HepG2 (cell line): ENCODE results near the gene POMT2. TPM values are rescaled to one million over a fixed set of nuclear protein-coding genes. Genes with fewer than 3 reads are reported as not detected.
A peak's percentile ranks its signal among the peaks of the same experiment; 100 is the strongest.

Source experiments
- CEBPB ChIP-seq: IDR thresholded peaks from 2 replicates; pipeline ENCODE4 v1.6.1; 2011; ENCODE audit warnings: low read depth, low read length, improper control_type of control experiment, borderline replicate concordance
- CEBPG ChIP-seq: IDR thresholded peaks from 2 replicates; pipeline ENCODE4 v1.6.1; 2016
- HNF4A ChIP-seq: sonication (generic); formaldehyde crosslinking; IDR thresholded peaks from 2 replicates; pipeline ENCODE4 v1.4.0; 2020; ENCODE audit warnings: missing genetic modification reagents
- NCOA1 ChIP-seq: sonication (generic); formaldehyde crosslinking; IDR thresholded peaks from 2 replicates; pipeline ENCODE4 v1.9.0; 2021; ENCODE audit warnings: missing genetic modification reagents
- NR2F1 ChIP-seq, 2 experiments: fragments of 450-650 bp in 1 of 2; formaldehyde crosslinking in 1 of 2; IDR thresholded peaks; 2 replicates each; pipeline versions ENCODE4 v1.5.0 to v1.6.1; 2016 to 2020; ENCODE audit warnings: mild to moderate bottlenecking in 1 of 2, missing compliant biosample characterization in 1 of 2, missing genetic modification reagents in 1 of 2, moderate library complexity in 1 of 2
- PAX8 ChIP-seq: sonication (generic); formaldehyde crosslinking; IDR thresholded peaks from 2 replicates; pipeline ENCODE4 v1.8.0; 2022; ENCODE audit warnings: mild to moderate bottlenecking, missing genetic modification reagents, borderline replicate concordance
- SNRNP70 ChIP-seq: fragments of 200-400 bp; formaldehyde crosslinking; IDR thresholded peaks from 2 replicates; pipeline ENCODE4 v1.6.1; 2017; ENCODE audit warnings: mild to moderate bottlenecking, low read depth, low read length, moderate library complexity
- TBX2 ChIP-seq: sonication (generic); formaldehyde crosslinking; IDR thresholded peaks from 2 replicates; pipeline ENCODE4 v1.5.0; 2020; ENCODE audit warnings: missing genetic modification reagents, mild to moderate bottlenecking, borderline replicate concordance
- TSC22D2 ChIP-seq: sonication (generic); formaldehyde crosslinking; IDR thresholded peaks from 2 replicates; pipeline ENCODE4 v1.5.1; 2020; ENCODE audit warnings: missing genetic modification reagents, mild to moderate bottlenecking, borderline replicate concordance
- ZMYM3 ChIP-seq: sonication (generic); formaldehyde crosslinking; IDR thresholded peaks from 2 replicates; pipeline ENCODE4 v1.5.1; 2020; ENCODE audit warnings: mild to moderate bottlenecking, missing genetic modification reagents
- ZNF24 ChIP-seq: fragments of 450-650 bp; IDR thresholded peaks from 2 replicates; pipeline ENCODE4 v1.6.1; 2017; ENCODE audit warnings: antibody characterized with exemption, mild to moderate bottlenecking
- ZNF83 ChIP-seq: sonication (generic); formaldehyde crosslinking; IDR thresholded peaks from 2 replicates; pipeline ENCODE4 v1.4.0; 2020; ENCODE audit warnings: missing genetic modification reagents, mild to moderate bottlenecking, borderline replicate concordance
- ZSCAN31 ChIP-seq: sonication (generic); formaldehyde crosslinking; IDR thresholded peaks from 2 replicates; pipeline ENCODE4 v1.5.0; 2020; ENCODE audit warnings: low read depth, mild to moderate bottlenecking, missing genetic modification reagents
- polyA plus RNA-seq, 8 experiments: library from polyadenylated mRNA; depleted of rRNA in 3 of 8; stranded (reverse) in 7 of 8; unstranded in 1 of 8; fragments of >200 nt; fragmentation: Illumina TruSeq in 4 of 8; extraction: Trizol in 4 of 8; gene quantifications; 2 replicates each; pipeline versions ENCODE4 v1.2.1 to v1.2.3, GENCODE V29; 2011 to 2016; ENCODE audit warnings: low read depth in 4 of 8, missing spikeins in 1 of 8, mixed read lengths in 1 of 8; ENCODE audit not compliant: insufficient read depth in 1 of 8
- total RNA-seq, 5 experiments: library from RNA; depleted of rRNA; stranded (reverse); fragments of >200 nt; fragmentation: Illumina TruSeq; extraction: Trizol; gene quantifications; 2 replicates each; pipeline ENCODE4 v1.2.3, GENCODE V29; 2016; ENCODE audit warnings: low read depth in 1 of 5
- TF ChIP-seq, protein P1 (sequence below): sonication (generic); formaldehyde crosslinking; IDR thresholded peaks from 2 replicates; pipeline ENCODE4 v1.5.0; 2020; ENCODE audit warnings: mild to moderate bottlenecking, missing genetic modification reagents, borderline replicate concordance
- TF ChIP-seq, protein P2 (sequence below): IDR thresholded peaks from 2 replicates; pipeline ENCODE4 v1.4.0; 2020; ENCODE audit warnings: mild to moderate bottlenecking, missing genetic modification reagents
- TF ChIP-seq, protein P3 (sequence below): IDR thresholded peaks from 2 replicates; pipeline ENCODE4 v1.6.1; 2012; ENCODE audit warnings: low read length, improper control_type of control experiment

POMT2 gene
- total and polyA plus RNA-seq, 2 of the 13 experiments (the other 11 are each of a cell fraction or from before 2014, with no cell fraction given) = 15.3 to 15.9 TPM

DNA sequence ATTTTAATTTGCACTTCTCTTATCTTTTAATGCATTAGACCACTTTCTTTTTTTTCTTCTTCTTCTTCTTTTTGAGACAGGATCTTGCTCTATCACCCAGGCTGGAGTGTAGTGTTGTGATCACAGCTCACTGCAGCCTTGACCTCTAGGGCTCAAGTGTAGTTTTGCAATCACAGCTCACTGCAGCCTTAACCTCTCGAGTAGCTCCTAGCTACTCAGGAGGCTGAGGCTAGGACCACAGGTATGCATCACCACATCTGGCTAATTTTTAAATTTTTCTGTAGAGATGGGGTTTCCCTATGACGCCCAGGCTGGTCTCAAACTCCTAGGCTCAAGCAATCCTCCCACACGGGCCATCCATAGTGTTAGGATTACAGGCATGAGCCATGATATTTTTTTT lies 43.5 kb upstream of the POMT2 start (continued):
- TF ChIP-seq ZNF24 (no peak), ZSCAN31 (no peak), CEBPB (peak; percentile 36; the same call in 1 of the 2 replicates), HNF4A (CRISPR knock-in tag) (0 out of 2 replicates have a peak, but pooled peaks have one; percentile 6), TBX2 (CRISPR knock-in tag) (no peak), ZMYM3 (CRISPR knock-in tag) (no peak), SNRNP70 (no peak), NCOA1 (CRISPR knock-in tag) (no peak), TSC22D2 (CRISPR knock-in tag) (no peak), NR2F1 (CRISPR knock-in tag; IDR thresholded peaks at IDR 0.05) (peak; percentile 58 to 81), ZNF83 (CRISPR knock-in tag) (no peak), PAX8 (CRISPR knock-in tag) (no peak), CEBPG (CRISPR knock-in tag) (0 out of 2 replicates have a peak, but pooled peaks have one; percentile 36)
- TF ChIP-seq, protein P1, sequence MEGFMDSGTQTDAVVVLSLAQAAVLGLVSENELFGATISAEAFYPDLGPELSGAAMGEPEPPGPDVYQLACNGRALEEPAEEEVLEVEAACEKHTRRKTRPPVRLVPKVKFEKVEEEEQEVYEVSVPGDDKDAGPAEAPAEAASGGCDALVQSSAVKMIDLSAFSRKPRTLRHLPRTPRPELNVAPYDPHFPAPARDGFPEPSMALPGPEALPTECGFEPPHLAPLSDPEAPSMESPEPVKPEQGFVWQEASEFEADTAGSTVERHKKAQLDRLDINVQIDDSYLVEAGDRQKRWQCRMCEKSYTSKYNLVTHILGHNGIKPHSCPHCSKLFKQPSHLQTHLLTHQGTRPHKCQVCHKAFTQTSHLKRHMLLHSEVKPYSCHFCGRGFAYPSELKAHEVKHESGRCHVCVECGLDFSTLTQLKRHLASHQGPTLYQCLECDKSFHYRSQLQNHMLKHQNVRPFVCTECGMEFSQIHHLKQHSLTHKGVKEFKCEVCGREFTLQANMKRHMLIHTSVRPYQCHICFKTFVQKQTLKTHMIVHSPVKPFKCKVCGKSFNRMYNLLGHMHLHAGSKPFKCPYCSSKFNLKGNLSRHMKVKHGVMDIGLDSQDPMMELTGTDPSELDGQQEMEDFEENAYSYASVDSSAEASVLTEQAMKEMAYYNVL = no peak
- TF ChIP-seq, protein P2, sequence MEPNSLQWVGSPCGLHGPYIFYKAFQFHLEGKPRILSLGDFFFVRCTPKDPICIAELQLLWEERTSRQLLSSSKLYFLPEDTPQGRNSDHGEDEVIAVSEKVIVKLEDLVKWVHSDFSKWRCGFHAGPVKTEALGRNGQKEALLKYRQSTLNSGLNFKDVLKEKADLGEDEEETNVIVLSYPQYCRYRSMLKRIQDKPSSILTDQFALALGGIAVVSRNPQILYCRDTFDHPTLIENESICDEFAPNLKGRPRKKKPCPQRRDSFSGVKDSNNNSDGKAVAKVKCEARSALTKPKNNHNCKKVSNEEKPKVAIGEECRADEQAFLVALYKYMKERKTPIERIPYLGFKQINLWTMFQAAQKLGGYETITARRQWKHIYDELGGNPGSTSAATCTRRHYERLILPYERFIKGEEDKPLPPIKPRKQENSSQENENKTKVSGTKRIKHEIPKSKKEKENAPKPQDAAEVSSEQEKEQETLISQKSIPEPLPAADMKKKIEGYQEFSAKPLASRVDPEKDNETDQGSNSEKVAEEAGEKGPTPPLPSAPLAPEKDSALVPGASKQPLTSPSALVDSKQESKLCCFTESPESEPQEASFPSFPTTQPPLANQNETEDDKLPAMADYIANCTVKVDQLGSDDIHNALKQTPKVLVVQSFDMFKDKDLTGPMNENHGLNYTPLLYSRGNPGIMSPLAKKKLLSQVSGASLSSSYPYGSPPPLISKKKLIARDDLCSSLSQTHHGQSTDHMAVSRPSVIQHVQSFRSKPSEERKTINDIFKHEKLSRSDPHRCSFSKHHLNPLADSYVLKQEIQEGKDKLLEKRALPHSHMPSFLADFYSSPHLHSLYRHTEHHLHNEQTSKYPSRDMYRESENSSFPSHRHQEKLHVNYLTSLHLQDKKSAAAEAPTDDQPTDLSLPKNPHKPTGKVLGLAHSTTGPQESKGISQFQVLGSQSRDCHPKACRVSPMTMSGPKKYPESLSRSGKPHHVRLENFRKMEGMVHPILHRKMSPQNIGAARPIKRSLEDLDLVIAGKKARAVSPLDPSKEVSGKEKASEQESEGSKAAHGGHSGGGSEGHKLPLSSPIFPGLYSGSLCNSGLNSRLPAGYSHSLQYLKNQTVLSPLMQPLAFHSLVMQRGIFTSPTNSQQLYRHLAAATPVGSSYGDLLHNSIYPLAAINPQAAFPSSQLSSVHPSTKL (CRISPR knock-in tag) = 0 out of 2 replicates have a peak, but pooled peaks have one; percentile 22
- TF ChIP-seq, protein P3, sequence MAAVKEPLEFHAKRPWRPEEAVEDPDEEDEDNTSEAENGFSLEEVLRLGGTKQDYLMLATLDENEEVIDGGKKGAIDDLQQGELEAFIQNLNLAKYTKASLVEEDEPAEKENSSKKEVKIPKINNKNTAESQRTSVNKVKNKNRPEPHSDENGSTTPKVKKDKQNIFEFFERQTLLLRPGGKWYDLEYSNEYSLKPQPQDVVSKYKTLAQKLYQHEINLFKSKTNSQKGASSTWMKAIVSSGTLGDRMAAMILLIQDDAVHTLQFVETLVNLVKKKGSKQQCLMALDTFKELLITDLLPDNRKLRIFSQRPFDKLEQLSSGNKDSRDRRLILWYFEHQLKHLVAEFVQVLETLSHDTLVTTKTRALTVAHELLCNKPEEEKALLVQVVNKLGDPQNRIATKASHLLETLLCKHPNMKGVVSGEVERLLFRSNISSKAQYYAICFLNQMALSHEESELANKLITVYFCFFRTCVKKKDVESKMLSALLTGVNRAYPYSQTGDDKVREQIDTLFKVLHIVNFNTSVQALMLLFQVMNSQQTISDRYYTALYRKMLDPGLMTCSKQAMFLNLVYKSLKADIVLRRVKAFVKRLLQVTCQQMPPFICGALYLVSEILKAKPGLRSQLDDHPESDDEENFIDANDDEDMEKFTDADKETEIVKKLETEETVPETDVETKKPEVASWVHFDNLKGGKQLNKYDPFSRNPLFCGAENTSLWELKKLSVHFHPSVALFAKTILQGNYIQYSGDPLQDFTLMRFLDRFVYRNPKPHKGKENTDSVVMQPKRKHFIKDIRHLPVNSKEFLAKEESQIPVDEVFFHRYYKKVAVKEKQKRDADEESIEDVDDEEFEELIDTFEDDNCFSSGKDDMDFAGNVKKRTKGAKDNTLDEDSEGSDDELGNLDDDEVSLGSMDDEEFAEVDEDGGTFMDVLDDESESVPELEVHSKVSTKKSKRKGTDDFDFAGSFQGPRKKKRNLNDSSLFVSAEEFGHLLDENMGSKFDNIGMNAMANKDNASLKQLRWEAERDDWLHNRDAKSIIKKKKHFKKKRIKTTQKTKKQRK = no peak
- TF ChIP-seq, all 625 proteins: peak for 7
